ENCODE data around the gene B9D2. TPM values are rescaled to one million over a fixed set of nuclear protein-coding genes. Genes with fewer than 3 reads are reported as not detected.
A peak's percentile ranks its signal among the peaks of the same experiment; 100 is the strongest.

B9D2 gene
- total and polyA plus RNA-seq, 2 donors: 1.9 to 10.0 TPM

DNA sequence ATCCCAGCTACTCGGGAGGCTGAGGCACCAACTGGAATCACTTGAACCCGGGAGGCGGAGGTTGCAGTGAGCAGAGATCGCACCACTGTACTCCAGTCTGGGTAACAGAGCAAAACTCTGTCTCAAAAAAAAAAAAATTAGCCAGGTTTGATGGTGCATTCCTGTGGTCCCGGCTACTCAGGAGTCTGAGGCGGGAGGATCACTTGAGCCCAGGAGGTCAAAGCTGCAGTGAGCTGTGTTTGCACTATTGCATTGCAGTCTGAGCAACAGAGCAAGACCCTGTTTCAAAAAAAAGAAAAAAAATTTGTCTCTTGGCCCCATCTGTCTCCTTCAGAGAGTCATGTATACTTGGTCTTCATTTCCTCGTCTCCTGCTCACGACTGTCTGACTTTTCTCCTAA is 52.3 kb downstream of the B9D2 start:
- no peaks in the 10 kb centered on the region for H3K4me1 ChIP-seq (ENCODE audit: insufficient read depth)
- no peak for DNase-seq (ENCODE audit: extremely low spot score)
- WGBS: 87% methylated on average over 8 of the region's 8 CpGs
- H3K4me3 ChIP-seq (ENCODE audit: low read depth, low read length): no peak overlapping the region
- H3K27ac ChIP-seq (ENCODE audit: low read depth): no peak overlapping the region
- H3K36me3 ChIP-seq (ENCODE audit: insufficient read depth): no peaks in the 10 kb centered on the region

DNA sequence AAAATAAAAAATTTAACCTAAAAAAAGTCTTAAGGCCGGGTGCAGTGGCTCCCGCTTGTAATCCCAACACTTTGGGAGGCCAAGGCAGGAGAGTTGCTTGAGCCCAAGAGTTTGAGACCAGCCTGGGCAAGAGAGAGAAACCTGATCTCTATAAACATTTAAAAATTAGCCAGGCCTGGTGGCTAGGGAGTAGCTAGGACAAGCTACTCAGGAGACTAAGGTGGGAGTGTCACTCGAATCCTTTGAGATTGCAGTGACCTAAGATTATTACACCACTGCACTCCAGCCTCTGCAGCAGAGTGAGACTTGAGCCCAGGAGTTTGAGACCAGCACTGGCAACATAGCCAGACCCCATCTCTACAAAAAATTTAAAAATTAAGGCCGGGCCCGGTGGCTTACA is 52.9 kb downstream of the B9D2 start:
- 57% methylated on average over 5 of the region's 5 CpGs for WGBS

GRCh38 chr19:41310033-41310831 is 53.7 kb downstream of the B9D2 start, which contains the start of gene CCDC97:
Gene CCDC97, plus strand, starts transcription at chr19:41310172. Its CDS starts 139 bp downstream, at chr19:41310311.
- peak within 1 kb of the TSS; percentile 96 for H3K27ac ChIP-seq (ENCODE audit: low read depth)
- peaks cover 2% of the 10 kb centered on the region for H3K36me3 ChIP-seq (ENCODE audit: insufficient read depth)
- DNase-seq (ENCODE audit: extremely low spot score): peak; percentile 78
- peak within 1 kb of the TSS; percentile 64 for H3K4me3 ChIP-seq (ENCODE audit: low read depth, low read length)
- H3K4me1 ChIP-seq (ENCODE audit: insufficient read depth): no peaks in the 10 kb centered on the region
- WGBS: under 1% methylated on average over 47 of the region's 47 CpGs

More for the DNA sequence above, 52.9 kb downstream of the B9D2 start:
- no peaks in the 10 kb centered on the region for H3K36me3 ChIP-seq (ENCODE audit: insufficient read depth)
- no peak for DNase-seq (ENCODE audit: extremely low spot score)
- H3K4me1 ChIP-seq (ENCODE audit: insufficient read depth): no peaks in the 10 kb centered on the region
- no peak overlapping the region for H3K27ac ChIP-seq (ENCODE audit: low read depth)
- H3K4me3 ChIP-seq (ENCODE audit: low read depth, low read length): peak overlapping the region; percentile 64

DNA sequence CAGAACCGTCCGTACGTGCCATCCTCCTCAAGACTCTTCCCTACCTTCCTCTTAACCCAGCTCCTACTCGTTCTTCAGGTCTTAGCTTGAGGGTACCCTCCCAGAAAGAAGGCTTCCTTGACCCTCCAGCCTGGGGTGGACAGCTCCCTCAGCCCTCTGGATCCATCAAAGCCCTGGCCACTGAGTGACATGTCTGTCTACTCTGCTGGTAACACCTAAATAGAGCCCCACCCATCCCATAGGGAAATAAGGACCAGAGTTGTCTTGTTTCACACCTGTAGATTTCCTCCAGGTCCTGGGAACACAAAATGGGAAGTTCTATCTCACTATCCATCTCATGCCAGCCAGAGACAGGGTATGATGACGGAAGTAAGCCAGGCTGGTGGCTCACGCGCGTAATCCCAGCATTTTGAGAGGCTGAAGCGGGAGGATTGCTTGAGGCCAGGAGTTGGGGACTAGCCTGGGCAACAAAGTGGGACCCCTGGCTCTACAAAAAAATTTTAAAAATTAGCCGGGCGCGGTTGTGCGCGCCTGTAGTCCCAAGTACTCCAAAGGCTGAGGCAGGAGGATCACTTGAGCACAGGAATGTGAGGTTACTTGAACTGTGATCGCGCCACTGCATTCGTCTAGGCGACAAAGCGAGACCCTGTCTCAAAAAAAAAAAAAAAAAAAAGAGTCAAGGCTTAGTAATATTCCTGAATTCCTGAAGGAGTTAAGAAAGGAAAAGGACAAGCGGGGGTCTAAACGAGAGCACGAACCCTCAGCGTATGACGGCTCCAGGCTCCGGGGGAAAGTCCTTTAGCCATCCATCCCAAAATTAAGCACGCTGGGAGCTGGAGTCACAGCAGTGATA is 54.5 kb downstream of the B9D2 start:
- Histone ChIP-seq H3K4me1 (ENCODE audit: insufficient read depth) (no peaks in the 10 kb centered on the region), H3K4me3 (ENCODE audit: low read depth, low read length) (peak overlapping the region; percentile 64), H3K27ac (ENCODE audit: low read depth) (peak overlapping the region; percentile 96), H3K36me3 (ENCODE audit: insufficient read depth) (peaks cover 3% of the 10 kb centered on the region)
- DNase-seq (ENCODE audit: extremely low spot score): no peak
- 12% methylated on average over 26 of the region's 26 CpGs for WGBS

GRCh38 chr19:41308450-41309179 is 55.3 kb downstream of the B9D2 start:
- WGBS: 19% methylated on average over 8 of the region's 8 CpGs
- peaks cover 3% of the 10 kb centered on the region for H3K36me3 ChIP-seq (ENCODE audit: insufficient read depth)

GRCh38 chr19:41307954-41308449 is 55.9 kb downstream of the B9D2 start:
- no peak for DNase-seq (ENCODE audit: extremely low spot score)
- WGBS: 46% methylated on average over 4 of the region's 4 CpGs
- Histone ChIP-seq H3K36me3 (ENCODE audit: insufficient read depth) (peaks cover 3% of the 10 kb centered on the region), H3K4me3 (ENCODE audit: low read depth, low read length) (no peak overlapping the region), H3K27ac (ENCODE audit: low read depth) (peak overlapping the region; percentile 45), H3K4me1 (ENCODE audit: insufficient read depth) (no peaks in the 10 kb centered on the region)

More at GRCh38 chr19:41308450-41309179, 55.3 kb downstream of the B9D2 start:
- Histone ChIP-seq H3K4me3 (ENCODE audit: low read depth, low read length) (peak overlapping the region; percentile 64), H3K27ac (ENCODE audit: low read depth) (peak overlapping the region; percentile 68), H3K4me1 (ENCODE audit: insufficient read depth) (no peaks in the 10 kb centered on the region)
- DNase-seq (ENCODE audit: extremely low spot score): peak; percentile 87

DNA sequence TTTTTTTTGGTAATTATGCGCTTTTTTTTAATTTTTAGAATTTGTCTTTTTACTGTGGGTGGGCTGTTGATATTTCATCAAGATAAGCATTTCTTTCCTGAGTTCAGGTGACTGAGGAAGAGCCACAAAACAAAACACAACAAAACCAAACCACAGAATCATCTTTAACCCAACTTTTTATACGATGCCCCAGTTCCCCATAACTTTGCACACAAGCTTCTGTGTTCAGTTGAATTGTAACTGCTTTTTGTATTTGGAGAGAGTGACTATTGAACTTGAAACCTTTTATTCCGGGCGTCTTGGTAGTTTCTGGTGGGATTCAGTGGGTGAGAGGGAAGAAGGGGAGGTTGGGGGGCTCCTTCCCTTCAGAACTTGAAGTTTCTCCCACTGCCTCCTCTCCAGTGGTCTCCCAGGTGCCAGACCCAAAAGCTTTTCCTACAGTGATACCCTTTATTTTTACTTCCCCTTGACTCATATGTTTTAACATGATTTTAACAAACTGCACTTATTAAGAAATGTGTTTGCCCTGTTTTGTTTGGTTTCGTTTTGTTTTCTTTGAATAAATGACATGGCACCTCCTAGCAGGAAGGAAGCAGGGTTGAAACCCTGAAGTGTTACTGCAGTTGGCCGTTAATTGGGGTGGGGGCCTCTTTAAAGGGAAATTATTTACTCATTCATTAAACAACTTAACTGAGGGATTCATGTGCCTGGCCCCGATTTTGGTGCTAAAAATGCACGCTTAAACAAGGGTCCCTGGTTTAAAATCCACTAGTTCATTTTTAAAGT is 56.7 kb downstream of the B9D2 start:
- no peaks in the 10 kb centered on the region for H3K4me1 ChIP-seq (ENCODE audit: insufficient read depth)
- no peak overlapping the region for H3K4me3 ChIP-seq (ENCODE audit: low read depth, low read length)
- 64% methylated on average over 8 of the region's 8 CpGs for WGBS
- H3K36me3 ChIP-seq (ENCODE audit: insufficient read depth): peaks cover 3% of the 10 kb centered on the region
- no peak for DNase-seq (ENCODE audit: extremely low spot score)
- peak overlapping the region; percentile 45 for H3K27ac ChIP-seq (ENCODE audit: low read depth)

DNA sequence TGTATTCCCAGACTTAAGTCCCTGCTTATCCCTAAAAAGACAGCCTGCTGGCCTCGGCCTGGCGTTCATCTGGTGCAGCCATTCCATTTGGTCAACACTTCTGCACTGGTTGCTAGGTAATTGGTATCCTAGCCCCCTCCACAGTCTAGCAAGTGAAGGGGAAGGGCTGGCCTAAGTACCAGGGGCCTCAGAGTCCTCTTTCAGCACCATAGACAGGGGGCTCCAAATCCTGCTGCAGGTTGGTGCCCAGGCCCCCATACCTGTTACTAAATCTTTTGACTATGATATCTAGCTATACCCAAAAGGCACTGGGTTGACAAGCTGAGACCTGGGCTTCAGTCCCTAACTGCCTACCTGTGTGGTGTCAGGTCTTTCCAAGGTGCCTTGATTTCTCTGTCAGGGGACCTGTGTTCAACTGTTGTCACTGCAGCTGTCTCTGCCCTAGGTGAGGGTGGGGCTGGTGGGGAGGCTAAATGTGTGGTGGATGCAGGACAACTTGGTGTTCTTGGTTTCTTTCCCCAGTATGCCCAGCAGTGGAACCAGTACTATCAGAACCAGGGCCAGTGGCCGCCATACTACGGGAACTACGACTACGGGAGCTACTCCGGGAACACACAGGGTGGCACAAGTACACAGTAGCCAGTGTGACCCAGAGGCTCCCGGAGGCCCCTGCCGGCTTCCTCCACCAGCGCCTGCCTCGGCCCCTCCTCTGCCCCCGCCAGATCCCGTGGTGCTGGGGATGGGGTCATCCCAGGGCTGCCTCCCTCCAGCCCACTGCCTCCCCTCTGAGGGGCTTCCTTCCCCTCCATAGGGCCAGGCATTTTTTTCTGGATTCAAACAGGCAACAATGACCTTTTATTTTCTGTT is 57.8 kb downstream of the B9D2 start:
- H3K36me3 ChIP-seq (ENCODE audit: insufficient read depth): peaks cover 3% of the 10 kb centered on the region
- no peak overlapping the region for H3K4me3 ChIP-seq (ENCODE audit: low read depth, low read length)
- no peak for DNase-seq (ENCODE audit: extremely low spot score)
- peak overlapping the region; percentile 48 for H3K27ac ChIP-seq (ENCODE audit: low read depth)
- no peaks in the 10 kb centered on the region for H3K4me1 ChIP-seq (ENCODE audit: insufficient read depth)
- WGBS: 75% methylated on average over 13 of the region's 13 CpGs

- whole genome bisulfite sequencing: 71% methylated on average over 4 of the region's 4 CpGs
- no peak for DNase-seq (ENCODE audit: extremely low spot score)
- Histone ChIP-seq H3K27ac (ENCODE audit: low read depth) (no peak overlapping the region), H3K4me1 (ENCODE audit: insufficient read depth) (no peaks in the 10 kb centered on the region), H3K36me3 (ENCODE audit: insufficient read depth) (peaks cover 3% of the 10 kb centered on the region), H3K4me3 (ENCODE audit: low read depth, low read length) (no peak overlapping the region)
Measured at GRCh38 chr19:41304706-41305483, 59.1 kb downstream of the B9D2 start.
